PC-9 (cell line): Measurements from ENCODE around the gene IL23R.

Source experiments
- EZH2 ChIP-seq: fragments of 200-600 bp; sonication (generic); IDR thresholded peaks from 2 replicates; pipeline ENCODE4 v1.8.0; 2017; ENCODE audit warnings: antibody characterized with exemption, low read depth
- TF ChIP-seq, protein P1 (sequence below): fragments of 200-600 bp; sonication (generic); conservative IDR thresholded peaks from 2 replicates; pipeline ENCODE4 v1.6.1; 2017; ENCODE audit warnings: mixed run types, antibody characterized with exemption, mild to moderate bottlenecking, moderate library complexity

- TF ChIP-seq, protein P1, sequence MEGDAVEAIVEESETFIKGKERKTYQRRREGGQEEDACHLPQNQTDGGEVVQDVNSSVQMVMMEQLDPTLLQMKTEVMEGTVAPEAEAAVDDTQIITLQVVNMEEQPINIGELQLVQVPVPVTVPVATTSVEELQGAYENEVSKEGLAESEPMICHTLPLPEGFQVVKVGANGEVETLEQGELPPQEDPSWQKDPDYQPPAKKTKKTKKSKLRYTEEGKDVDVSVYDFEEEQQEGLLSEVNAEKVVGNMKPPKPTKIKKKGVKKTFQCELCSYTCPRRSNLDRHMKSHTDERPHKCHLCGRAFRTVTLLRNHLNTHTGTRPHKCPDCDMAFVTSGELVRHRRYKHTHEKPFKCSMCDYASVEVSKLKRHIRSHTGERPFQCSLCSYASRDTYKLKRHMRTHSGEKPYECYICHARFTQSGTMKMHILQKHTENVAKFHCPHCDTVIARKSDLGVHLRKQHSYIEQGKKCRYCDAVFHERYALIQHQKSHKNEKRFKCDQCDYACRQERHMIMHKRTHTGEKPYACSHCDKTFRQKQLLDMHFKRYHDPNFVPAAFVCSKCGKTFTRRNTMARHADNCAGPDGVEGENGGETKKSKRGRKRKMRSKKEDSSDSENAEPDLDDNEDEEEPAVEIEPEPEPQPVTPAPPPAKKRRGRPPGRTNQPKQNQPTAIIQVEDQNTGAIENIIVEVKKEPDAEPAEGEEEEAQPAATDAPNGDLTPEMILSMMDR = no peak
- TF ChIP-seq EZH2 = no peak
Measured at GRCh38 chr1:67126111-67126746, 40.0 kb upstream of the IL23R start.
